ENCODE measurements around the gene ZBTB32. TPM values are rescaled to one million over a fixed set of nuclear protein-coding genes. Genes with fewer than 3 reads are reported as not detected.

Gene ZBTB32
- total RNA-seq, 1 donor from 2014 or later = not detected

DNA sequence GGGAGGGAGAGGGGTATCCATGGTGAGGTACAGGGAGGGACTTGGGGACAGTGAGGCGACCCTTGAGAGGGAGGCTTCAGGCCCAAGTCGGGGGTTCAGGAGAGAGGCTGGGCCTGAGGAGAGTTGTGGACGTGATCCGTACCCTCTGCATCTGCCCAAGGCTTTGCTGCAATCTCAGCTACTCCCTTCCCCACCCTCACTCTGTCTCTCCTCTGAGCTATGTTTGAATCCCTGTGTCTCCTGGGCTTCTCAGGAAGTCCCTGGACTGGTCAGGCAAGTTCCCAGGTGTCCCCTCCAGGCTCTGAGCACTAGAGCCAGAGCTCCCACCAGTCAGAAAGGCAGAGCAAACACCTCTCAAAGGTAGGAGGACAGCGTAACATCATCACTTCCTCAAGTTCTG lies 45.8 kb downstream of the ZBTB32 start:
- Mint-ChIP-seq H3K4me3 (ENCODE audit: unreplicated experiment) (peak overlapping the region; percentile 99), H3K27ac (ENCODE audit: unreplicated experiment) (no peak overlapping the region), H3K4me1 (ENCODE audit: low read depth, unreplicated experiment) (peaks cover 24% of the 10 kb centered on the region), H3K9me3 (ENCODE audit: unreplicated experiment) (no peaks in the 10 kb centered on the region), H3K36me3 (ENCODE audit: low read depth, unreplicated experiment) (peaks cover 18% of the 10 kb centered on the region), H3K27me3 (ENCODE audit: low read depth, unreplicated experiment) (peaks cover 2% of the 10 kb centered on the region)
- no peak for TF ChIP-seq EZH2 (IDR thresholded peaks at IDR 0.05; ENCODE audit: insufficient read depth, low read length)
- TF ChIP-seq, protein P1, sequence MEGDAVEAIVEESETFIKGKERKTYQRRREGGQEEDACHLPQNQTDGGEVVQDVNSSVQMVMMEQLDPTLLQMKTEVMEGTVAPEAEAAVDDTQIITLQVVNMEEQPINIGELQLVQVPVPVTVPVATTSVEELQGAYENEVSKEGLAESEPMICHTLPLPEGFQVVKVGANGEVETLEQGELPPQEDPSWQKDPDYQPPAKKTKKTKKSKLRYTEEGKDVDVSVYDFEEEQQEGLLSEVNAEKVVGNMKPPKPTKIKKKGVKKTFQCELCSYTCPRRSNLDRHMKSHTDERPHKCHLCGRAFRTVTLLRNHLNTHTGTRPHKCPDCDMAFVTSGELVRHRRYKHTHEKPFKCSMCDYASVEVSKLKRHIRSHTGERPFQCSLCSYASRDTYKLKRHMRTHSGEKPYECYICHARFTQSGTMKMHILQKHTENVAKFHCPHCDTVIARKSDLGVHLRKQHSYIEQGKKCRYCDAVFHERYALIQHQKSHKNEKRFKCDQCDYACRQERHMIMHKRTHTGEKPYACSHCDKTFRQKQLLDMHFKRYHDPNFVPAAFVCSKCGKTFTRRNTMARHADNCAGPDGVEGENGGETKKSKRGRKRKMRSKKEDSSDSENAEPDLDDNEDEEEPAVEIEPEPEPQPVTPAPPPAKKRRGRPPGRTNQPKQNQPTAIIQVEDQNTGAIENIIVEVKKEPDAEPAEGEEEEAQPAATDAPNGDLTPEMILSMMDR (IDR thresholded peaks at IDR 0.05; ENCODE audit: insufficient read depth, low read depth, low read length) = no peak
- Histone ChIP-seq H3K79me2 (ENCODE audit: insufficient read depth, low read length) (peaks cover 57% of the 10 kb centered on the region), H3K4me1 (ENCODE audit: insufficient read depth, low read length) (peaks cover 12% of the 10 kb centered on the region), H3K4me3 (ENCODE audit: insufficient read depth, low read depth, low read length) (no peak overlapping the region), H4K20me1 (ENCODE audit: insufficient read depth, low read length) (peaks cover 15% of the 10 kb centered on the region), H3K4me2 (ENCODE audit: low read length) (peak overlapping the region; percentile 87), H3K27ac (ENCODE audit: low read depth, low read length) (no peak overlapping the region), H3K27me3 (ENCODE audit: insufficient read depth, low read length) (no peaks in the 10 kb centered on the region), H3K36me3 (ENCODE audit: insufficient read depth, low read length) (peaks cover 5% of the 10 kb centered on the region), H3K9ac (ENCODE audit: low read length) (peak overlapping the region; percentile 31), H2AFZ (ENCODE audit: low read depth, low read length) (no peak overlapping the region), H3K9me3 (ENCODE audit: insufficient read depth, low read depth, low read length) (no peaks in the 10 kb centered on the region)
- DNase-seq (ENCODE audit: low read depth) = no peak
- FAIRE-seq = no peak

DNA sequence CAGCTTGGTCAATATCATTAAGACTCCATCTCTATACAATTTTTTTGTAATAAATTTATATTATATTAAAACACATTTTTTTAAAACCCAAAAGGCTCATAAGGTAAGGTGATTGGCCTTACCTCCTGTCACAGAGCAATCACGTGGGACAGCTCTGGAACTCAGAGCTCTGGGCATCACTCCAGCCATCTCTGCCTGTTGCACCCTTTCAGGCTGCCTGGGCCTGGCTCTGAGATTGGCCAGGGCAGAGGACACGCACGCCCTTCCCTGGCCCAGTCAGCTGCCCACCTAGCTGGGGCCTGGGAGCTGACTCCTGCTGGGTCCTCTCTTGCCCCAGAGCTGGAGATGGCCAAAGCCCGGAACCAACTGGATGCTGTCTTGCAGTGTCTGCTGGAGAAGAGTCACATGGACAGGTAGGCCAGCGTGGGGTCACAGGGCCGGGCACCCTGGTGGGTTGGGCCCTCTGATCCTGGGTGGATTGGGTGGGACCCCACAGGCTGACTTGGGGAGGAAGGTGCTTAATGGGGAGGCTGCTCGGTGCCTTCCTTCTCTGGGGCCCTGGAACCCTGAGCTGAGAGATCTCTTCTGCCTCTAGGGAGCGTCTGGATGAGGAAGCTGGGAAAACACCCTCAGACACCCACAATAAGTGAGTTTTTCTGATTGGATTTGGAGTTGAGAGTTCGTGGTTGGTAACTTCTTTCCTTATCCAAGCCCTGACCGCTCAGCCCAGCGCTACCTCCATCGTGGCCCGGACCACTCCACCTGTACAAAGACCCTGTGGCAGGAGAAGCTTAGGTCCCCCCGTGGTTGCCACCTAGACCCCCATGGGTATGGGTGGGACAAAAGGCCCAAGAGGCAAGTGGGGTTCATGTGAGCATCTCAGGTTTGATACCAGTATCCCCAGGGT lies 47.7 kb downstream of the ZBTB32 start:
- no peaks in the 10 kb centered on the region for H3K9me3 ChIP-seq (ENCODE audit: insufficient read depth, low read depth, low read length)
- TF ChIP-seq EZH2 (IDR thresholded peaks at IDR 0.05; ENCODE audit: insufficient read depth, low read length) = no peak
- TF ChIP-seq, protein P1 (IDR thresholded peaks at IDR 0.05; ENCODE audit: insufficient read depth, low read depth, low read length) = no peak
- H4K20me1 ChIP-seq (ENCODE audit: insufficient read depth, low read length) = peaks cover 15% of the 10 kb centered on the region
- H3K27ac Mint-ChIP-seq (ENCODE audit: unreplicated experiment) = no peak overlapping the region
- H3K9ac ChIP-seq (ENCODE audit: low read length) = no peak overlapping the region
- H3K36me3 Mint-ChIP-seq (ENCODE audit: low read depth, unreplicated experiment) = peaks cover 21% of the 10 kb centered on the region
- H3K27me3 Mint-ChIP-seq (ENCODE audit: low read depth, unreplicated experiment) = peaks cover 2% of the 10 kb centered on the region
- peaks cover 24% of the 10 kb centered on the region for H3K4me1 ChIP-seq (ENCODE audit: insufficient read depth, low read length)
- no peaks in the 10 kb centered on the region for H3K27me3 ChIP-seq (ENCODE audit: insufficient read depth, low read length)
- peaks cover 5% of the 10 kb centered on the region for H3K36me3 ChIP-seq (ENCODE audit: insufficient read depth, low read length)
- H3K79me2 ChIP-seq (ENCODE audit: insufficient read depth, low read length) = peaks cover 40% of the 10 kb centered on the region
- DNase-seq (ENCODE audit: low read depth) = no peak
- no peak for FAIRE-seq
- H3K27ac ChIP-seq (ENCODE audit: low read depth, low read length) = no peak overlapping the region
- no peaks in the 10 kb centered on the region for H3K9me3 Mint-ChIP-seq (ENCODE audit: unreplicated experiment)
- no peak overlapping the region for H3K4me2 ChIP-seq (ENCODE audit: low read length)
- H3K4me3 Mint-ChIP-seq (ENCODE audit: unreplicated experiment) = no peak overlapping the region
- H3K4me1 Mint-ChIP-seq (ENCODE audit: low read depth, unreplicated experiment) = peaks cover 28% of the 10 kb centered on the region
- H2AFZ ChIP-seq (ENCODE audit: low read depth, low read length) = no peak overlapping the region
- H3K4me3 ChIP-seq (ENCODE audit: insufficient read depth, low read depth, low read length) = no peak overlapping the region
